KMS-11 (cell line): ENCODE data around the gene FAAH2.
"Not testable (repeated sequence)": the region's sequence is repeated elsewhere in the genome, so short reads cannot be mapped to it uniquely, and the experiment has no call there.

Source experiments
- H2AFZ ChIP-seq: fragments of 200-600 bp; sonication (generic); 2 replicates; pipeline ENCODE4 v1.6.1; 2016; ENCODE audit warnings: antibody characterized with exemption, mixed run types, low read depth
- H3K27ac ChIP-seq: fragments of 200-600 bp; sonication (generic); 2 replicates; pipeline ENCODE4 v1.6.1; 2016; ENCODE audit warnings: mild to moderate bottlenecking, mixed run types
- H3K27me3 ChIP-seq: fragments of 200-600 bp; sonication (generic); 2 replicates; pipeline ENCODE4 v1.6.1; 2017; ENCODE audit warnings: mild to moderate bottlenecking, low read depth, mixed run types, moderate library complexity; ENCODE audit not compliant: insufficient read depth
- H3K36me3 ChIP-seq: fragments of 200-600 bp; sonication (generic); 2 replicates; pipeline ENCODE4 v1.6.1; 2017; ENCODE audit warnings: mild to moderate bottlenecking, mixed run types; ENCODE audit not compliant: insufficient read depth
- H3K4me1 ChIP-seq: fragments of 200-600 bp; sonication (generic); 2 replicates; pipeline ENCODE4 v1.6.1; 2016; ENCODE audit warnings: mild to moderate bottlenecking, low read depth, mixed run types; ENCODE audit not compliant: poor library complexity, severe bottlenecking
- H3K4me2 ChIP-seq: fragments of 200-600 bp; sonication (generic); 2 replicates; pipeline ENCODE4 v1.7.0; 2016; ENCODE audit warnings: mild to moderate bottlenecking, mixed run types
- H3K4me3 ChIP-seq: fragments of 200-600 bp; sonication (generic); IDR thresholded peaks from 2 replicates; pipeline ENCODE4 v1.6.1; 2017; ENCODE audit warnings: low read depth, low read length, mixed read lengths; ENCODE audit not compliant: insufficient read depth
- H3K79me2 ChIP-seq: fragments of 200-600 bp; sonication (generic); 2 replicates; pipeline ENCODE4 v1.6.1; 2016; ENCODE audit warnings: low read depth, mixed run types; ENCODE audit not compliant: insufficient read depth
- H3K9ac ChIP-seq: fragments of 200-600 bp; sonication (generic); 2 replicates; pipeline ENCODE4 v1.6.1; 2016; ENCODE audit warnings: mild to moderate bottlenecking, mixed run types
- H4K20me1 ChIP-seq: fragments of 200-600 bp; sonication (generic); 2 replicates; pipeline ENCODE4 v1.6.1; 2016; ENCODE audit warnings: mild to moderate bottlenecking, mixed run types; ENCODE audit not compliant: insufficient read depth
- TF ChIP-seq, protein P1 (sequence below): fragments of 200-600 bp; sonication (generic); conservative IDR thresholded peaks from 2 replicates; pipeline ENCODE4 v1.6.1; 2017; ENCODE audit warnings: low read depth, mild to moderate bottlenecking, antibody characterized with exemption, low read length, moderate library complexity, mixed read lengths

The FAAH2 gene

DNA sequence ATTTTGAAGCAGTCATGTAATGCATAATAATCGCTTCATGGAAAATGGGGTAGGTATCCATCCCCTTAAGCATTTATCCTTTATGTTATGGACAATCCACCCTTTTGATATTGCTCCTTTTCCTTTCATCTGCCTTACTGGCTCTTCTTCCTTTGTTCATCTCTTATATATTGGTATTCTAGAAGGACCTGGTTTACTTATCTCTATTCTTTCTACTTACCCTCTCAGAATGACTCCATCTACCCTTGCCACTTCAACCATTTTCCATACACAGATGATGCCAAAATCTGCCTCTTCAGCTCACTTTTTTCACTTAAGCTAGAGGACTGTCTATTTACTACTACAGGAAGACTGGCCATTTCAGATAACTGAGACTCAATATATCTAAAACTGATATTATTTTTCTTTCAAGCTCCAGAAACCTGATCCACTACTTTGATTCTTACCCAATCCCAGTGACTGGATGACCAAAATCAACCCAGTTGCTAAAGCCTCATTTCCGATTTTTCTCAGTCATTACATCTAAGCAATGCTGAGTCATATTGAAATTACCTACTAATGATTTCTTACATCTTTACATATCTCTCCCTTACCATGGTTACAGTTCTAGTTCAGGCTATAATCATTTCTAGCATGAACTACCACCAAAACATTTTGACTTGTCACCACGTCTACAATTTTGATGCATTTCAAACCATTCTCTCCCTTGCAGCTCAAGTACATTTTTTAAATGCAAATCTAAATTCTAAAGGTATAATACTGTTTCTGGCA lies 93.7 kb downstream of the FAAH2 start:
- no peak overlapping the region for H3K4me2 ChIP-seq
- TF ChIP-seq, protein P1, sequence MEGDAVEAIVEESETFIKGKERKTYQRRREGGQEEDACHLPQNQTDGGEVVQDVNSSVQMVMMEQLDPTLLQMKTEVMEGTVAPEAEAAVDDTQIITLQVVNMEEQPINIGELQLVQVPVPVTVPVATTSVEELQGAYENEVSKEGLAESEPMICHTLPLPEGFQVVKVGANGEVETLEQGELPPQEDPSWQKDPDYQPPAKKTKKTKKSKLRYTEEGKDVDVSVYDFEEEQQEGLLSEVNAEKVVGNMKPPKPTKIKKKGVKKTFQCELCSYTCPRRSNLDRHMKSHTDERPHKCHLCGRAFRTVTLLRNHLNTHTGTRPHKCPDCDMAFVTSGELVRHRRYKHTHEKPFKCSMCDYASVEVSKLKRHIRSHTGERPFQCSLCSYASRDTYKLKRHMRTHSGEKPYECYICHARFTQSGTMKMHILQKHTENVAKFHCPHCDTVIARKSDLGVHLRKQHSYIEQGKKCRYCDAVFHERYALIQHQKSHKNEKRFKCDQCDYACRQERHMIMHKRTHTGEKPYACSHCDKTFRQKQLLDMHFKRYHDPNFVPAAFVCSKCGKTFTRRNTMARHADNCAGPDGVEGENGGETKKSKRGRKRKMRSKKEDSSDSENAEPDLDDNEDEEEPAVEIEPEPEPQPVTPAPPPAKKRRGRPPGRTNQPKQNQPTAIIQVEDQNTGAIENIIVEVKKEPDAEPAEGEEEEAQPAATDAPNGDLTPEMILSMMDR = no peak
- no peak overlapping the region for H2AFZ ChIP-seq
- no peak overlapping the region for H3K4me3 ChIP-seq
- H4K20me1 ChIP-seq = no peaks in the 10 kb centered on the region
- no peak overlapping the region for H3K27ac ChIP-seq
- no peaks in the 10 kb centered on the region for H3K27me3 ChIP-seq
- H3K9ac ChIP-seq = no peak overlapping the region
- H3K79me2 ChIP-seq = no peaks in the 10 kb centered on the region
- no peaks in the 10 kb centered on the region for H3K4me1 ChIP-seq
- H3K36me3 ChIP-seq = no peaks in the 10 kb centered on the region

DNA sequence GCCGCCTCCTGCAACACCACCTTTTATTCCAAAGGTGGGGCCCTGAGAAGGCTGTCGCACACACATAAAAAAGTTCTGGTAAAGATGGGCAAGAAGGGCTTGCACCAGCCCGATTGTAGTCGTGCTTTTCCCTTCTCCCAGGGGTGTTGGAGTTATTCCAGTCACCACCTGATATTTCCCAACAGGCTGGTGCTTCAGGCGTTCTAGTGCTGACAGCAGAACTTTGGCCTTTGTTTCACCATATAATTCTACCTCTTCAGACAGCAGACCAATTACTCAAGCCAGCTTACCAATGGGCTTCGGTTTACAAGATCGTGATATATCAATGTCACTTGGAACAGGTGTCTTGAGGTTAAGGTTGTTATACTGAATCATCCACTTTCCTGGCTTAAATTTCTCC lies 107.7 kb downstream of the FAAH2 start:
- H3K79me2 ChIP-seq, H3K9ac ChIP-seq, H3K4me1 ChIP-seq, H3K36me3 ChIP-seq, H3K27me3 ChIP-seq, H4K20me1 ChIP-seq, H2AFZ ChIP-seq, H3K4me2 ChIP-seq, H3K27ac ChIP-seq, H3K4me3 ChIP-seq: not testable (repeated sequence)

DNA sequence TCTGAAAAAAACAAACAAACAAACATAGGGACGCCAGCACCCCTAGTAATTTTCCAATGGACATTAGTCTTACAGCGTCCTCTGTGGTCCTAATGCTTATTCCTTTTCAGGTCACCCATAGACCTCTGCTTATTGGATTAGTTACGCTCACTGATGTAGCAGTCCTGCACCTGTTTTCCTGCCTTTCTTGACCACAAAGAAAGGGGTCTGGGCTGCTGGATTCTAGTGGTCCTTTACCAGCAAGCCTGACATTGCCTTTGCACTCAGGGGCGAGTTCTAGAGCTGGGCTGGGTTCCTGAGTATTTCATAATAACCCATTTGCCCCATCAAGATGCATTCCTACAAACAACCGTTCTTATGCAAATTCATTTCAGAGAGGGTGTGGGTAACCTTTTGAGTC lies 116.7 kb downstream of the FAAH2 start:
- not testable (repeated sequence) for H3K4me3 ChIP-seq, H3K4me2 ChIP-seq

DNA sequence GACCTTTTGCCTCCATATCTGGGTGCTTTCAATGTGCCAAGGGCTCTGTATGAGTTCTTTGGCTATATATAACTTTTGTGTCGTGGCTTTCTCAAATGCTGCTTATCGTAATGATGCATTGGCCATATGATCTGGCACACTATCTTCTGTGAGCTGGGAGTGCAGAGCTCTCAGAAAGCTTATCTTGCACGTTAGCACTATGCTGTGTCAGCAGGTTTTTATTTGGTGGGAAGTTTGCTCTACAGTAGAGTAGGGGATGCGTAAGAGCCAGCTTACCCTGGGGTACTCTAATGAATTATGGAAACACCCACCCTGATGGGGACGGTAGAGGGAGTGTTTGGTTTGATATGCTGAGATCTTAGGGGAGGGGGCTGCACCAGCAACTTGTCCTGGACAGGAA lies 119.6 kb downstream of the FAAH2 start:
- Histone ChIP-seq H3K9ac (no peak overlapping the region), H3K4me3 (no peak overlapping the region), H3K27ac (no peak overlapping the region), H4K20me1 (no peaks in the 10 kb centered on the region), H2AFZ (no peak overlapping the region), H3K27me3 (no peaks in the 10 kb centered on the region), H3K4me2 (no peak overlapping the region), H3K79me2 (no peaks in the 10 kb centered on the region), H3K36me3 (no peaks in the 10 kb centered on the region), H3K4me1 (no peaks in the 10 kb centered on the region)
- TF ChIP-seq, protein P1 = no peak

More for the DNA sequence above, 116.7 kb downstream of the FAAH2 start:
- H3K27me3 ChIP-seq, H3K36me3 ChIP-seq, H3K4me1 ChIP-seq, H2AFZ ChIP-seq, H3K27ac ChIP-seq, H3K9ac ChIP-seq, H3K79me2 ChIP-seq, H4K20me1 ChIP-seq: not testable (repeated sequence)

DNA sequence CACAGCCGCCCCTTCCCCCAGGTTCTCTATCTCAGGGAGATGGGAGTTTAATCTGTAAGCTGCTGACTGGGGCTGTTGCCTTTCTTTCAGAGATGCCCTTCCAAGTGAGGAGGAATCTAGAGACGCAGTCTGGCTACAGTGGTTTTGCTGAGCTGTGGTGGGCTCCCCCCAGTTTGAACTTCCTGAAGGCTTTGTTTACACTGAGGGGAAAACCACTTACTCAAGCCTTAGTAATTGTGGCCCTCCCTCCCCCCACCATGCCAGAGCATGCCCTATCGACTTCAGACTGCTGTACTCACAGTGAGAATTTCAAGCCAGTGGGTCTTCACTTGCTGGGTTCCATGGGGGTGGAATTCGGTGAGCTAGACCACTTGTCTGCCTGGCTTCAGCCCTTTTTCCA lies 131.3 kb downstream of the FAAH2 start:
- no peak overlapping the region for H3K27ac ChIP-seq

More for the DNA sequence above, 131.3 kb downstream of the FAAH2 start:
- Histone ChIP-seq H3K9ac (no peak overlapping the region), H4K20me1 (no peaks in the 10 kb centered on the region), H2AFZ (no peak overlapping the region), H3K4me3 (no peak overlapping the region), H3K4me1 (peaks cover 13% of the 10 kb centered on the region), H3K27me3 (no peaks in the 10 kb centered on the region), H3K4me2 (no peak overlapping the region; the same call in 1 of the 2 replicates), H3K36me3 (no peaks in the 10 kb centered on the region), H3K79me2 (no peaks in the 10 kb centered on the region)
- TF ChIP-seq, protein P1 = no peak
